Activated CD8-positive, alpha-beta T cell treated with anti-CD3 and anti-CD28 coated beads, Interleukin-2, amount 10 ng/mL, durations not matched to agents 7 days and 5 days (primary cell): Measurements from ENCODE around the gene PHF21A. TPM values are rescaled to one million over a fixed set of nuclear protein-coding genes. Genes with fewer than 3 reads are reported as not detected.
"Not testable (repeated sequence)": the region's sequence is repeated elsewhere in the genome, so short reads cannot be mapped to it uniquely, and the experiment has no call there.

Experiments
- ATAC-seq: fragments of 150-1000 bp; cut with Tn5 transposase; one replicate; pipeline ENCODE4 v1.10.0; 2021; ENCODE audit warnings: moderate library complexity
- CTCF ChIA-PET: fragments of 350-600 bp; sonication (Branson Sonifier 250); formaldehyde crosslinking; loops from one replicate; lab custom pipeline; 2021; ENCODE audit warnings: antibody characterized with exemption; lab: Charles Lee
- POLR2A ChIA-PET: fragments of 350-600 bp; sonication (Branson Sonifier 250); formaldehyde crosslinking; loops from one replicate; lab custom pipeline; 2021; ENCODE audit warnings: antibody characterized with exemption; lab: Charles Lee
- DNase-seq: peaks from one replicate; pipeline ENCODE4 v3.0.0-alpha.2; 2020
- H3K27ac Mint-ChIP-seq: one replicate; pipeline ENCODE4 v1.8.0; 2021; ENCODE audit warnings: mild to moderate bottlenecking, mixed read lengths
- H3K27me3 Mint-ChIP-seq: one replicate; pipeline ENCODE4 v1.8.0; 2021; ENCODE audit warnings: low read depth, mixed read lengths
- H3K36me3 Mint-ChIP-seq: one replicate; pipeline ENCODE4 v1.8.0; 2021; ENCODE audit warnings: low read depth, mixed read lengths
- H3K4me1 Mint-ChIP-seq: one replicate; pipeline ENCODE4 v1.8.0; 2021; ENCODE audit warnings: low read depth, mixed read lengths
- H3K4me3 Mint-ChIP-seq: one replicate; pipeline ENCODE4 v1.8.0; 2021; ENCODE audit warnings: mild to moderate bottlenecking, mixed read lengths
- H3K9me3 Mint-ChIP-seq: one replicate; pipeline ENCODE4 v1.8.0; 2022; ENCODE audit warnings: mixed read lengths; ENCODE audit not compliant: insufficient read depth
- total RNA-seq, 2 experiments: library from RNA; stranded (reverse); gene quantifications; one replicate each; pipeline ENCODE4 v1.2.3, GENCODE V29; 2021

PHF21A gene
- total RNA-seq, 2 experiments from 2014 or later = 26.9 to 27.0 TPM

- Mint-ChIP-seq H3K27ac (no peak overlapping the region), H3K4me1 (no peaks in the 10 kb centered on the region), H3K4me3 (no peak overlapping the region), H3K36me3 (no peaks in the 10 kb centered on the region), H3K27me3 (no peaks in the 10 kb centered on the region), H3K9me3 (no peaks in the 10 kb centered on the region)
- DNase-seq = no peak
- ATAC-seq = no peak
- POLR2A ChIA-PET = no interaction called here
- CTCF ChIA-PET = interaction anchor here (3.1 kb wide), 1 partner anchor 13 kb away, joined by 13 read pairs; no protein-coding TSS in a partner anchor
Observed at GRCh38 chr11:46020084-46020599, 101.1 kb downstream of the PHF21A start.

- no peaks in the 10 kb centered on the region for H3K4me1 Mint-ChIP-seq
- H3K27me3 Mint-ChIP-seq = no peaks in the 10 kb centered on the region
- H3K4me3 Mint-ChIP-seq = no peak overlapping the region
- ChIA-PET POLR2A (no interaction called here), CTCF (interaction anchor here (3.1 kb wide), 1 partner anchor 12 kb away, joined by 13 read pairs; no protein-coding TSS in a partner anchor)
- ATAC-seq (no peak), DNase-seq (no peak)
- peaks cover 4% of the 10 kb centered on the region for H3K36me3 Mint-ChIP-seq
- H3K9me3 Mint-ChIP-seq = no peaks in the 10 kb centered on the region
- no peak overlapping the region for H3K27ac Mint-ChIP-seq
Observed at GRCh38 chr11:46018651-46019050, 102.6 kb downstream of the PHF21A start.

GRCh38 chr11:46017341-46017740 is 103.9 kb downstream of the PHF21A start:
- ATAC-seq = no peak
- Mint-ChIP-seq H3K36me3 (peaks cover 4% of the 10 kb centered on the region), H3K27ac (no peak overlapping the region), H3K4me1 (no peaks in the 10 kb centered on the region), H3K9me3 (no peaks in the 10 kb centered on the region), H3K4me3 (no peak overlapping the region), H3K27me3 (no peaks in the 10 kb centered on the region)
- ChIA-PET POLR2A (no interaction called here), CTCF (interaction anchor here (2.8 kb wide), 1 partner anchor 11 kb away, joined by 15 read pairs; no protein-coding TSS in a partner anchor)
- no peak for DNase-seq

- H3K27me3 Mint-ChIP-seq = no peaks in the 10 kb centered on the region
- peaks cover 4% of the 10 kb centered on the region for H3K36me3 Mint-ChIP-seq
- CTCF ChIA-PET = interaction anchor here (2.8 kb wide), 1 partner anchor 10 kb away, joined by 15 read pairs; no protein-coding TSS in a partner anchor
- DNase-seq = no peak
- no peak overlapping the region for H3K27ac Mint-ChIP-seq
- no peaks in the 10 kb centered on the region for H3K9me3 Mint-ChIP-seq
- no peak overlapping the region for H3K4me3 Mint-ChIP-seq
- POLR2A ChIA-PET = no interaction called here
- ATAC-seq = no peak
- no peaks in the 10 kb centered on the region for H3K4me1 Mint-ChIP-seq
Observed at GRCh38 chr11:46015941-46016340, 105.3 kb downstream of the PHF21A start.

- ATAC-seq, DNase-seq, CTCF ChIA-PET, H3K36me3 Mint-ChIP-seq, H3K27ac Mint-ChIP-seq, H3K4me3 Mint-ChIP-seq, H3K4me1 Mint-ChIP-seq, H3K9me3 Mint-ChIP-seq, POLR2A ChIA-PET, H3K27me3 Mint-ChIP-seq: not testable (repeated sequence)
Observed at GRCh38 chr11:46014168-46014567, 107.1 kb downstream of the PHF21A start.

GRCh38 chr11:46012185-46012584 is 109.1 kb downstream of the PHF21A start:
- DNase-seq (no peak), ATAC-seq (no peak)
- Mint-ChIP-seq H3K36me3 (peaks cover 4% of the 10 kb centered on the region), H3K4me3 (no peak overlapping the region), H3K9me3 (no peaks in the 10 kb centered on the region), H3K4me1 (no peaks in the 10 kb centered on the region), H3K27me3 (no peaks in the 10 kb centered on the region), H3K27ac (no peak overlapping the region)
- ChIA-PET CTCF (interaction anchor here (1.5 to 1.7 kb wide), 2 partner anchors 18 to 106 kb away, joined by 3 to 5 read pairs; no protein-coding TSS in a partner anchor), POLR2A (no interaction called here)

GRCh38 chr11:46010100-46010499 is 111.2 kb downstream of the PHF21A start:
- DNase-seq (no peak), ATAC-seq (no peak)
- Mint-ChIP-seq H3K4me3 (no peak overlapping the region), H3K4me1 (no peaks in the 10 kb centered on the region), H3K36me3 (peaks cover 4% of the 10 kb centered on the region), H3K27me3 (no peaks in the 10 kb centered on the region), H3K9me3 (no peaks in the 10 kb centered on the region), H3K27ac (no peak overlapping the region)
- ChIA-PET POLR2A (no interaction called here), CTCF (no interaction called here)

GRCh38 chr11:46009647-46010046 is 111.6 kb downstream of the PHF21A start:
- peaks cover 1% of the 10 kb centered on the region for H3K36me3 Mint-ChIP-seq
- no peaks in the 10 kb centered on the region for H3K4me1 Mint-ChIP-seq
- H3K27ac Mint-ChIP-seq = no peak overlapping the region
- no peaks in the 10 kb centered on the region for H3K9me3 Mint-ChIP-seq
- ChIA-PET CTCF (no interaction called here), POLR2A (no interaction called here)
- H3K27me3 Mint-ChIP-seq = no peaks in the 10 kb centered on the region
- DNase-seq = no peak
- H3K4me3 Mint-ChIP-seq = no peak overlapping the region
- no peak for ATAC-seq

GRCh38 chr11:46006418-46007070 is 114.7 kb downstream of the PHF21A start:
- peak; percentile 76 for ATAC-seq
- ChIA-PET CTCF (interaction anchor here (0.7 to 4.4 kb wide), 28 partner anchors 10 to 235 kb away, joined by 3 to 83 read pairs (median 5); partner anchors contain the start of gene CRY2), POLR2A (no interaction called here)
- no peaks in the 10 kb centered on the region for H3K4me1 Mint-ChIP-seq
- H3K9me3 Mint-ChIP-seq = no peaks in the 10 kb centered on the region
- peak; percentile 57 for DNase-seq
- H3K27me3 Mint-ChIP-seq = no peaks in the 10 kb centered on the region
- no peaks in the 10 kb centered on the region for H3K36me3 Mint-ChIP-seq
- H3K4me3 Mint-ChIP-seq = no peak overlapping the region
- no peak overlapping the region for H3K27ac Mint-ChIP-seq

GRCh38 chr11:46003572-46003971 is 117.7 kb downstream of the PHF21A start:
- no peaks in the 10 kb centered on the region for H3K4me1 Mint-ChIP-seq
- no peak for DNase-seq
- H3K4me3 Mint-ChIP-seq = no peak overlapping the region
- no peaks in the 10 kb centered on the region for H3K27me3 Mint-ChIP-seq
- ChIA-PET POLR2A (interaction anchor here (1.1 kb wide), 1 partner anchor 8 kb away, joined by 3 read pairs; no protein-coding TSS in a partner anchor), CTCF (interaction anchor here (0.7 to 2.3 kb wide), 11 partner anchors 9 to 232 kb away, joined by 3 to 11 read pairs (median 3); no protein-coding TSS in a partner anchor)
- H3K36me3 Mint-ChIP-seq = no peaks in the 10 kb centered on the region
- no peak for ATAC-seq
- no peak overlapping the region for H3K27ac Mint-ChIP-seq
- no peaks in the 10 kb centered on the region for H3K9me3 Mint-ChIP-seq

GRCh38 chr11:46002189-46002588 is 119.1 kb downstream of the PHF21A start:
- H3K36me3 Mint-ChIP-seq = no peaks in the 10 kb centered on the region
- CTCF ChIA-PET = no interaction called here
- ATAC-seq (no peak), DNase-seq (no peak)
- H3K4me1 Mint-ChIP-seq = no peaks in the 10 kb centered on the region
- H3K9me3 Mint-ChIP-seq = no peaks in the 10 kb centered on the region
- H3K27ac Mint-ChIP-seq = no peak overlapping the region
- no peak overlapping the region for H3K4me3 Mint-ChIP-seq
- no peaks in the 10 kb centered on the region for H3K27me3 Mint-ChIP-seq
- POLR2A ChIA-PET = no interaction called here

GRCh38 chr11:46001448-46001914 is 119.8 kb downstream of the PHF21A start:
- ChIA-PET POLR2A (no interaction called here), CTCF (interaction anchor here (2.7 kb wide), 1 partner anchor 36 kb away, joined by 17 read pairs; no protein-coding TSS in a partner anchor)
- no peaks in the 10 kb centered on the region for H3K27me3 Mint-ChIP-seq
- DNase-seq = no peak
- H3K27ac Mint-ChIP-seq = no peak overlapping the region
- no peak for ATAC-seq
- H3K9me3 Mint-ChIP-seq = no peaks in the 10 kb centered on the region
- no peaks in the 10 kb centered on the region for H3K36me3 Mint-ChIP-seq
- no peaks in the 10 kb centered on the region for H3K4me1 Mint-ChIP-seq
- no peak overlapping the region for H3K4me3 Mint-ChIP-seq
